Pancreas (tissue), 10 donors: ENCODE measurements around the gene DLG3. TPM values are rescaled to one million over a fixed set of nuclear protein-coding genes. Genes with fewer than 3 reads are reported as not detected.

Experiments
- ATAC-seq, 4 donors: fragments of 200-7000 bp; cut with Tn5 transposase; one replicate each; pipeline versions ENCODE4 v1.8.0 to v1.9.1; 2020; ENCODE audit warnings: mild to moderate bottlenecking in 4 of 4, moderate library complexity in 4 of 4
- DNase-seq, 6 donors: peaks; one replicate each; pipeline ENCODE4 v3.0.0-alpha.2; 2020
- FAIRE-seq: peaks from 2 replicates; lab custom pipeline; 2012; peaks lifted over from hg19 to GRCh38; lab: Jason Lieb, UNC
- H3K27ac ChIP-seq, 4 donors: fragments of 200-600 bp; sonication (generic); 1 replicate in 3 of 4; 2 replicates in 1 of 4; pipeline versions ENCODE4 v1.5.0 to v1.8.0; 2020
- H3K27me3 ChIP-seq, 4 donors: fragments of 200-600 bp; one replicate each; pipeline ENCODE4 v1.8.0; 2021
- H3K36me3 ChIP-seq, 3 donors: fragments of 200-600 bp; sonication (generic) in 1 of 3; one replicate each; pipeline versions ENCODE4 v1.5.0 to v1.8.0; 2020 to 2021
- H3K4me1 ChIP-seq, 3 donors: fragments of 200-600 bp; one replicate each; pipeline ENCODE4 v1.8.0; 2021
- H3K4me3 ChIP-seq, 4 donors: fragments of 200-600 bp; sonication (generic) in 2 of 4; one replicate each; pipeline versions ENCODE4 v1.5.0 to v1.8.0; 2020 to 2021
- H3K9me3 ChIP-seq, 4 donors: fragments of 200-600 bp; one replicate each; pipeline ENCODE4 v1.8.0; 2021
- WGBS, 2 donors: extraction: QIAGEN DNeasy Blood & Tissue Kit; methylation state at CpG; one replicate each; pipeline ENCODE4 v1.1.7; 2013; 5-methylcytosine and 5-hydroxymethylcytosine counted together
- intact Hi-C, 3 donors: fragments of 100-400 bp; cut with DNase I; formaldehyde crosslinking; loops; one replicate each; pipeline versions ENCODE4 v1.11.1 to v1.14.2; 2022
- polyA plus RNA-seq, 2 donors: library from polyadenylated mRNA; stranded (reverse); fragments of 200-250 nt; gene quantifications; one replicate each; pipeline ENCODE4 v1.2.3, GENCODE V29; 2013
- total RNA-seq, 6 donors: library from RNA; stranded (reverse); fragmentation: NEBNext Ultra II Directional in 4 of 6; extraction: Animal tissue kit (Norgen Biotek cat#: 25700) in 4 of 6; gene quantifications; one replicate each; pipeline versions ENCODE4 v1.2.1 to v1.2.4, GENCODE V29; 2021 to 2023
- TF ChIP-seq, protein P1 (sequence below), 4 donors: fragments of 200-600 bp; sonication (generic) in 3 of 4; IDR thresholded peaks; one replicate each; pipeline versions ENCODE4 v1.5.0 to v1.8.0; 2021; ENCODE audit warnings: antibody characterized with exemption in 4 of 4
- donor health status: healthy with polysubstance abuse.
- donor health status: DM: no; HTN: no; CAD: no; lungs with moderate emphysema.
- donor health status: DM: no; HTN: no; CAD: no.
- donor health status: control.
- donor health status: control.
- donor health status: Bipolar disorder and iron deficiency.
- donor health status: DM: yes; HTN: yes; CAD: no.
- donor health status: DM: no; HTN: no; CAD: no.
- donor health status: DM: no; HTN: no; CAD: no.
- donor health status: DM: yes; HTN: yes; CAD: no.

Gene DLG3
- total and polyA plus RNA-seq, 8 donors = 18.7 to 55.7 (median 43.2) TPM

DNA sequence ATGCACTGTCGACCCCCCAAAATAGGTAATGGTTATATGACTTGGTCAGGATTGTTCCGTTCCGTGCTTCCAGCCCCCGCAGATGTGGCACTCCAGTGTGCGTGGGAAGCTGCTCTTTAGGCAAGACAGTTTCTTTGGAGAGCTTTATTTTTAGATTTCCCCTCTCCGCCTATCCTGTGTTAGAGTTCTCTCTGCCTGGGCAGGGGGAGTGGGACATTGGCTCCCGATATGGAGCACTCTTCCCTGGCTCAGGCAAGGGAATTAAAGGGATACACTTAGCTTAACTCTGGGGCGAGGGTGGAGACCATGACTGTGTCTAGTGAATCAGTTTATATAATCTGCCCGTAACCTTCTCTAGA lies 36.0 kb downstream of the DLG3 start:
- H3K4me1 ChIP-seq = peaks cover 22 to 60% (median 44%) of the 10 kb centered on the region in 3 donors
- 36 to 53% methylated on average over 9 of the region's 9 CpGs for WGBS, 2 donors
- ATAC-seq (no peak), DNase-seq (no peak), FAIRE-seq (no peak)
- H3K36me3 ChIP-seq = no peaks in the 10 kb centered on the region
- no peaks in the 10 kb centered on the region for H3K9me3 ChIP-seq
- peak overlapping the region in 1 of 4 donors; percentile 6 for H3K4me3 ChIP-seq
- TF ChIP-seq, protein P1, sequence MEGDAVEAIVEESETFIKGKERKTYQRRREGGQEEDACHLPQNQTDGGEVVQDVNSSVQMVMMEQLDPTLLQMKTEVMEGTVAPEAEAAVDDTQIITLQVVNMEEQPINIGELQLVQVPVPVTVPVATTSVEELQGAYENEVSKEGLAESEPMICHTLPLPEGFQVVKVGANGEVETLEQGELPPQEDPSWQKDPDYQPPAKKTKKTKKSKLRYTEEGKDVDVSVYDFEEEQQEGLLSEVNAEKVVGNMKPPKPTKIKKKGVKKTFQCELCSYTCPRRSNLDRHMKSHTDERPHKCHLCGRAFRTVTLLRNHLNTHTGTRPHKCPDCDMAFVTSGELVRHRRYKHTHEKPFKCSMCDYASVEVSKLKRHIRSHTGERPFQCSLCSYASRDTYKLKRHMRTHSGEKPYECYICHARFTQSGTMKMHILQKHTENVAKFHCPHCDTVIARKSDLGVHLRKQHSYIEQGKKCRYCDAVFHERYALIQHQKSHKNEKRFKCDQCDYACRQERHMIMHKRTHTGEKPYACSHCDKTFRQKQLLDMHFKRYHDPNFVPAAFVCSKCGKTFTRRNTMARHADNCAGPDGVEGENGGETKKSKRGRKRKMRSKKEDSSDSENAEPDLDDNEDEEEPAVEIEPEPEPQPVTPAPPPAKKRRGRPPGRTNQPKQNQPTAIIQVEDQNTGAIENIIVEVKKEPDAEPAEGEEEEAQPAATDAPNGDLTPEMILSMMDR (IDR thresholded peaks at IDR 0.05) = no peak
- H3K27me3 ChIP-seq = peaks cover 0 to 4% (median 0%) of the 10 kb centered on the region in 4 donors
- H3K27ac ChIP-seq = peak overlapping the region; percentile 56 to 85 (median 72)
- intact Hi-C loops = no loop called here

DNA sequence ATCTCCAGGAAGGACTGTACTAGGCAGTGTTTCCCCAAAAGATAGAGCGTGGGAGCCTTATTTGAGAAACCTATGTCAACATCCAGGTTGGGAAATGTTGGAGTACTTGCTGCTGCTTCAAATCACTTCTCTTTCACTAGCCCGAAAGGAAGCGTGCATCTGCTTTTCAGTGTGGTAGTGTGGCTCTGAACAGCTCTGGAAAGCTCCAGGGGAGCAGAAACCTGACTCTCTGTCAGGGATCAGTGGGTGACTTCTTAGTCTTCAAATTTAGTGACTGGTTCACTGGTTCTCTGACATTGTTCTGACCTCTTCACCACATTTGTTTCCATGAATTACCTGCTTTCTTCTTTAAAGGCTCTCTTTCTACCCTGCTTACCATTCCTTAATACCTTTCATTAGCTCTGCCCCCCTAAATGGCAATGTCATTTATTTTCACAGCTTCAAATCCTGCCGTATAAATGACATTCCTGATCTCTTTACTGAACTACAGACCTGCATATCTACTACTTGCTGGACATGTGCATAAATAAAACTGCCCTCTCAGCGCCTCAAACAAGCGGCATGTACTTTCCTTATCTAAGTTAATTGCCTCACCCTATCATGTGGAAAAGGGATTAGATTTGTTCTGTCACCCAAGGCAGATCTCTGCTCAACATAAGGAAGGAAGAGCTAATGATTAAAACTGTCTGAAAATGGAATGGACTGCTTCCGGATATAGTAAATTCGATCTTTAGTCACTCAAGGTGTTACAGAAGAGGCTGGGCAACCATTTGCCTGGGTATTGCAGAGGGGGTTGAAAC lies 37.0 kb downstream of the DLG3 start:
- Histone ChIP-seq H3K4me1 (peaks cover 22 to 55% (median 46%) of the 10 kb centered on the region in 3 donors), H3K27ac (peak overlapping the region; percentile 56 to 85 (median 72)), H3K9me3 (no peaks in the 10 kb centered on the region), H3K36me3 (no peaks in the 10 kb centered on the region), H3K27me3 (peaks cover 0 to under 1% (median 0%) of the 10 kb centered on the region in 4 donors), H3K4me3 (no peak overlapping the region)
- no peak for DNase-seq
- intact Hi-C loops = no loop called here
- TF ChIP-seq, protein P1 (IDR thresholded peaks at IDR 0.05) = no peak
- 17 to 37% methylated on average over 8 of the region's 8 CpGs for WGBS, 2 donors
- no peak for FAIRE-seq
- peak in 1 of 4 donors; percentile 10 for ATAC-seq

- TF ChIP-seq, protein P1 (IDR thresholded peaks at IDR 0.05) = no peak
- intact Hi-C loops = no loop called here
- DNase-seq = no peak
- Histone ChIP-seq H3K4me1 (peaks cover 22 to 49% (median 46%) of the 10 kb centered on the region in 3 donors), H3K4me3 (no peak overlapping the region), H3K36me3 (no peaks in the 10 kb centered on the region), H3K27me3 (no peaks in the 10 kb centered on the region), H3K9me3 (no peaks in the 10 kb centered on the region), H3K27ac (peak overlapping the region in 2 of 4 donors; percentile 80 to 85)
- 75 to 100% methylated on average over 1 to 2 of the region's 2 CpGs for WGBS, 2 donors
- ATAC-seq = no peak
- no peak for FAIRE-seq
Measured at GRCh38 chrX:70482300-70482699, 37.7 kb downstream of the DLG3 start.

DNA sequence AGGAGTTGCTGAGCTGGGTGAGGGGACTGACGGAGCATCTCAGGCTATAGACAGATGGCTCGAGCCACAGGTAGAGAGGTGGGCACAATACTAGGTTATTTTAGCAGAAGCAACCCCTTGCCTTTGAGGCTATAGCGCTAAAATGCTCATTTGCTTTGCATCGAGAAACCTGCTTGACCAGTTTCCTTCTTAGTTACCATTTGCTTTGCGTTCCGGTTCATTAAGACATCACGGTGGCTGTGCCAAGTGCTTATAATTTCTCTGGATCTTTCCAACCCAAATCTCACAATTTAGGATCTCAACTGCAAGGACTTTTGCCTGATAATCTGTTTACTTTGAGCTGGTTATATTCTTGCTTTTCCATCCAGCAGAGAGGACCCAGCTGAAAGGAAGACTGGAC lies 40.8 kb downstream of the DLG3 start:
- Histone ChIP-seq H3K27ac (no peak overlapping the region), H3K9me3 (no peaks in the 10 kb centered on the region), H3K36me3 (no peaks in the 10 kb centered on the region), H3K4me3 (no peak overlapping the region), H3K27me3 (no peaks in the 10 kb centered on the region), H3K4me1 (peaks cover 6 to 25% (median 19%) of the 10 kb centered on the region in 3 donors)
- no peak for FAIRE-seq
- intact Hi-C loops = no loop called here
- peak in 2 of 4 donors; percentile 24 to 42 for ATAC-seq
- TF ChIP-seq, protein P1 (IDR thresholded peaks at IDR 0.05) = no peak
- no peak for DNase-seq
- 19 to 31% methylated on average over 7 of the region's 7 CpGs for WGBS, 2 donors

GRCh38 chrX:70488856-70489255 lies 44.2 kb downstream of the DLG3 start:
- Histone ChIP-seq H3K9me3 (no peaks in the 10 kb centered on the region), H3K4me3 (no peak overlapping the region), H3K36me3 (peaks cover 0 to 13% (median 0%) of the 10 kb centered on the region in 3 donors), H3K4me1 (peaks cover 0 to 6% (median 5%) of the 10 kb centered on the region in 3 donors), H3K27me3 (no peaks in the 10 kb centered on the region), H3K27ac (no peak overlapping the region)
- TF ChIP-seq, protein P1 (IDR thresholded peaks at IDR 0.05) = no peak
- ATAC-seq (no peak), FAIRE-seq (no peak), DNase-seq (no peak)
- WGBS, 2 donors = 73% methylated on average over 2 of the region's 2 CpGs
- intact Hi-C loops = no loop called here
